HG03159 (cell line): ENCODE results near the gene ATP10A.
"Not testable (repeated sequence)": the region's sequence is repeated elsewhere in the genome, so short reads cannot be mapped to it uniquely, and the experiment has no call there.

ENCODE experiments used
- ATAC-seq: cut with Tn5 transposase; IDR thresholded peaks from one replicate; pipeline ENCODE4 v1.9.1; 2021; ENCODE audit warnings: mild to moderate bottlenecking, moderate library complexity; ENCODE audit not compliant: unreplicated experiment

The ATP10A gene

DNA sequence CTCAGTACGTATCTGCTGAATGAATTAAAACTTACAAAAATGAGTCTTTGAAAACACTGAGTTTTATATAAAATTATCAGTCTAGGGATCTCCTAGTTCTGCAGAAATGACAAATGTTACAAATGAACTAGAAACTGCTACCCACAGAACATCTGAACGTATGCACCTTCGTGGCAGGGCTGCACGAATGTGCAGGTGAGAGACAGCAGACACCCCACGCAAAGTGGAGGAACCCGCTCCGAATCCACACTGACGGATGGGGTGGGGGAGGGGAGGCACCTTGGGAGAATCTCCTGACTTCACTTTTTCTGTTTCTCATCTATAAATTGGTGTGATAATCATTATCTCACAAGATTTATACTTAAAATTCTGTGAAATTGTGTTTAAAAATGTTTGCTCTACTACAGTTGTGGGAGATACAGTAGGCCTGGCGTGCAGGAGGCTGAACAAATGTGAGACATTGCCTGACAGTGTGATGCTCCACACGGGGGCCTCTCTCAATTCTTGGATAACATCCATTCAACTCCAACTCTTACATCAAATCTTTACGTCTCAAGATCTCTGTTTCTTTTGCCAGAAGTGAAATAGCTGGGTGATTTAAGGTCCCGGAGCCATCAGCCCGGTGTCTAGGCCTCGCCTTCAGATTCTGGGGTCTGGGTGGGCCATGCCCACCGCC, 86.9 kb downstream of the ATP10A start:
- ATAC-seq: no peak

DNA sequence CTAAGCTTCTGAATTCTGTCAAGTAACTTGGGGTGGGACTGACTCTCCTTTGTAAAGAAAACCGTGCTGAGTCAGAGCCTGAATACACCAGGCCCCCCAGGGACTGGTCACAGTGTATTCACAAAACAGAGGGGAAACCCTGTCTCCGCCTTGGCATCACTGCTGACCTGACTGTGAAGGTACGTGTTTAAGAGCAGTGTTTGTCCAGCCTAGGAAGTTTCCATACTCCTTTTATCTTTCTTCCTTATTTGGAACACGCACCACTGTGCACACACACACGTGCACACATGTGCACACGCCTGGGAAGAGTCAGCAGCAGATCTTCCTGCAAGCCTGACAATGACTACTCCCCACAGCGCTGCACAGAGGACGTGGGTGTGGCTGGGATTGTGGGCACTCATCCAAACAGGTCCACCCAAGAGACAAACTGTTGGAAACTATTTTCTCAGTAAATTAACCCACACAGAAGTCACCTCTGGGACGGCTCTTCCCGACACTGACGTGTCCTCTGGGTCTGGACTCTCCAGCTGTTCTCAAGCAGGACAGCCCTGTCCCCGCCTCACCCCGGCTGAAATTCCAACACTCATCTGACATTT, 87.7 kb downstream of the ATP10A start:
- ATAC-seq: peak; percentile 70

DNA sequence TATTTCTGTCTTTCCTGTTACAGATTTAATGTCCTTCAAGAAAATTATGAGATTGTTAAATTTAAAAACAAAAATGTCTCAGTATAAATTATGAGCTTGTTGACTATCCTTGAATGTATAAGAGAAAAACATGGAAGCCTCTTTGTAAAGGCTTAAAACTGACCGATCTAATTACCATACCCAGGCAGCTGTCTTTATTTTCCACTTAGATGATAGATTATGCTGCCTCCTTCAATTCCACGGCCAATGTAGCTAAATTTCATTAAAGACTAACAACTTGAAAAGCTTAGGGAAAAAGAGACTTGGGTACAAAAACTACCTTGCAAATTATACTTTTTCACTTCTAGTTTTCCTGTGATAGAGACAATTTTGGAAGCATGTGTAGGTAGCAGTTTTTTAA, 88.3 kb downstream of the ATP10A start:
- no peak for ATAC-seq

DNA sequence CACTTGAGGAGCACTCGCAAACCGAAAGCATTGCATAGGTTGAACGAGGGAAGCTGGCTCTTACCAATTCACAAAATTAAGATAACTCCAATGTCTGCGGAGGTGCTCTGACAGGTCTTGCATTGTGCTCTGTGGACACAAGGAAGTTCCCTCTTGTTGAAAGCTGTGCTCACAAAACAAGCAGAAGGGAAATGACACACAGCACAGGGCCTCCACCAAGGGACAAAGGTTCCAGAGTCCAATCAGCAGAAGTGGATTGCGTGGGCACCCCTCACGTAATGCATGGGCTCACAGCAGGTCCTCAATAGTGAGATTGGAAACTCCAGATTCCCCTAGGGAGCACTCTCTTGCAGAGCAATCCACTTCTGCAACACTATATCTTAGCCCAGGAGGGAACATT, 89.9 kb downstream of the ATP10A start:
- no peak for ATAC-seq

DNA sequence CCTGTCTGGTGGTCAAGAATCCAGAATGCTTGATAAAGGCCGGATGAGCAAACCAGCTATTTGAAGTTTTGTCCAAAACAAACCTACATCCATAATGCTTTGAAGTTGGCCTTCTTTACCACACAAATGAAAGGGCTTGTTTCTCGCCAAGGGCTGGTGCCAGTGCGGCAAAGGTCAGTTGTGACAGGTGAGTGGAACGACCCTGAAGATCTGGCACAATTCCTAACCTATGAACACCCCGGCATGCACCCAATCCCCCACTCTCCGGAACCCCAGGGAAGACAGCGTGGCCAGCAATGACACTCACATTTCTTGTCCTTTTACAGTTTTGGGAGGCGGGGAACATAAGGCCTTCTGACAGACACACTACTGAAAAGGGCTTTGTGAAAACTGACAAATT, 90.6 kb downstream of the ATP10A start:
- no peak for ATAC-seq

DNA sequence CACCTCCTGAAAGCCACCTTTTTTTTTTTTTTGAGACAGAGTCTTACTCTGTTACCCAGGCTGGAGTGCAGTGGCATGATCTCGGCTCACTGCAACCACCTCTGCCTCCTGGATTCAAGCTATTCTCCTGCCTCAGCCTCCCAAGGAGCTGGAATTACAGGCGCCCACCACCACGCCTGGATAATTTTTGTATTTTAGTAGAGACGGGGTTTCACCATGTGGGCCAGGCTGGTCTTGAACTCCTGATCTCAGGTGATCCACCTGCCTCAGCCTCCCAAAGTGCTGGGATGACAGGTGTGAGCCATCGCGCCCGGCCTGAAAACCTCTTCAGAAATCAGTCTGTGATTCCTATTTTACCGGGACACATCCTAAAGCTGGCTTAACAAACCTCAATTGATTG, 91.4 kb downstream of the ATP10A start:
- ATAC-seq: not testable (repeated sequence)

DNA sequence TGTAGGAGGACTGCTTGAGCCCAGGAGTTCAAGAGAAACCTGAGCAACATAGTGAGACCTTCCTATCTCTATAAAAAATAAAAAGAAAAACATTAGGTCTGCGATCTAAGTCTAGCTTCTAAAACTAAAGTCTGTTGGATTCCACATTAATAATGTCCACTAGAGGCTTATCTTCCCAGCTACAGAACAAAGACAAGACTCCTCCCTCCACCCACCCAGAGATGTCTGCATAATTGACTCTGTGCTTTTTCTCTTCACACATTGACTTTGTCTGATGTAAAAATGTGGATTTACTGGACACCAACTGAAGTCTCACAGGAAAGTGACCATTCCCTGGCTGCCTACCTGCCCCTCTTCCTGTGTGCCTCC, 91.8 kb downstream of the ATP10A start:
- no peak for ATAC-seq

DNA sequence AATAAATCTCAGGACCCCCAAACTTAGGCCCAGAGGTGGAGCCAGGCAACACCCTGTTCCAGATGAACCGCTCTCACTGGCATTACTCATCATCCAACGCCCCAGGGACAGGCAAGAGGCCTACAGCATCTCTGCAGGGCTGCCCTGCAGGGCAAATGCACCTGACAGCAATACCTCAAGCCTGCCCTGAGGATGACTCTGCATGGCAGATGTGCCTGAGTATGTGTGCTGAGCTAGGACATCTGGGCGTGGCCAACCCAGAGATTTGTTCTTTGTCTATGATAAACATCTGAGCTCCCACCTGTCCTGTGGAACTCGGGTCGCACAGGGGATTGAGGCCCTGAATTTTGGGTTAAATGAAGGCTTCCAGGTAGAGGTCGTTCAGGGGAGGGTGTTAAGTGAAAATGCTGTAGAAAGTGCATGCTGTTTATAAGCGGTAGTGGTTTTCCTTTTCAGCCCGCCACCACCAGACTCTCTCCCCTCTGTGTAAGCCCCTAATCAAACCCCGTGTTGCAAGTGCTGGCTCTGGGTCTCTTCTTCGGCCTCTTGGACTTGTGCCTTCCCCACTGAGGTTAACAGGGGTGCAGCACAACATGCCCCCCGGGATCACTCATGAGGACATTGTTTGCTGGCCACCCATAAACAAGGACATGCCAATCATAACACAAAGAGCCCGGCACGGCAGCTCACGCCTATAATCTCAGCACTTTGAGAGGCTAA, 92.3 kb downstream of the ATP10A start:
- no peak for ATAC-seq

DNA sequence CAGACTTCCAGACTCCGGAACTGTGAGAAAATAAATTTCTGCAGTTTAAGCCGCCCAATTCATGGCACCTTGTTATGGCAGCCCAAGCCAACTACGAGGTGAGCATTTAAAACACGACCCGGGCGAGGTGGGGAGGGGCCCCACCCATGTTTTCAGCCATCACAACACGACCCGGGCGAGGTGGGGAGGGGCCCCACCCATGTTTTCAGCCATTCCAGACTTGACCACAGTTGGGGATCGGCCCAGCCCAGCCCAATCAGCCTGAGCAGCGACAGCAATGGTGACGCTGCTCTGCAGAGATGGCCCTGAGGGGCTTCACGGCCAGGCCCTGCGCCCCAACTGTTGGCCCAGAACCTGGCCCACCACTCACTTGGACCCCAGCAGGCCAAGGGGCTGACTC, 93.1 kb downstream of the ATP10A start:
- no peak for ATAC-seq

DNA sequence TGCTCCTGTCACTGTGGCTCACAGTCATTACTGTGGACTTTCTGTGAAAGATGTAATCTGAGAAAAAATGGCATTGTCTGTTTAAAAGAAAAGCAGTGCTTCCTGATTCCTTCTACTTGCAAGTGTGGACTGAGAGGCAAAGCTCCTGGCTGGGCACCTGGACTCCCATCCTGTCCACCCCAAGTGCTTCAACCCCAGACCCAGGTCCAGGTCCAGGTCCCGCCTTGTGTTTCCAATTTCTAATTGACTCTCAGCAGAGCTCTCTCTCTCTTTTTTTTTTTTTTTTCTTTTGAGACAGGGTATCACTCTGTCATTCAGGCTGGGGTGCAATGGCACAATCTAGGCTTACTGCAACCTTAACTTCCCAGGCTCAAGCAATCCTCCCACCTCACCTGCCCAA, 94.9 kb downstream of the ATP10A start:
- no peak for ATAC-seq

DNA sequence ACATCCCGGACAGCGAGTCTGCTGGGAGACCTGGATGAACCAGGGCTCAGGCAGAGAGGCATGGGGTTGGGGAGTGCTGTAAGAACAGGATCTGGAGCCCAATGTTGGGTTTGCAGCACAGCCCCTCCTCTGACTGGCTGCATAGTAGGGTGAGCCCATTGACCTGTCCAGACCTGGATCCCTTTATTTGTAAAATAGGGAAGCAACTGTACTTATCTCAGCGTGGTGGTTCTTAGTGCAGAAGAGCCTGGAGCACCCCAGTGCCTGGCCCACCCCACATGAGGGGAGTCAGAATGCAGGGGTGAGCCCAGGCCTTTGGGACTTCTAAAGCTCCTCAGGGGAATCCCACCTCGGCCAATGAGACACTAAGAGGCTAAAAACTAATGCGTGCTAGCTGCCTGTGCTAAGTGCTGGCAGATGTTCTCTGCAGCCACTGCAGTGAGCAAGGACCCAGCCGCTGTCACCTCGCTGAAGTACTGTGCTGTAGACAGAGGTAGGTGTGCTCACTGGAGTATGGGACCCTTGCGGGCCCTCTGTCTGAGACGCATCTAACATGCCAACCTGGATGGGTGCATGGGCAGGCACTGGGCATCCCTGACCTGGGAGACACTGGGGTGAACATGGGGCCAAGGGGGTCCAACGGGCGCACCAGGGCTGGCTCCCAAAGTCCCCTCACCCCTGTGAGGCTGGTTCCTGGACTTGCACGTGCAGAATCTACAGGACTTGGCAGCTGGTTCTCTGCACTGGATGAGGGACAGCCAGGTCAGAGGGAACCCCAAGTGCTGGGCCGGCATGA, 95.6 kb downstream of the ATP10A start:
- no peak for ATAC-seq

DNA sequence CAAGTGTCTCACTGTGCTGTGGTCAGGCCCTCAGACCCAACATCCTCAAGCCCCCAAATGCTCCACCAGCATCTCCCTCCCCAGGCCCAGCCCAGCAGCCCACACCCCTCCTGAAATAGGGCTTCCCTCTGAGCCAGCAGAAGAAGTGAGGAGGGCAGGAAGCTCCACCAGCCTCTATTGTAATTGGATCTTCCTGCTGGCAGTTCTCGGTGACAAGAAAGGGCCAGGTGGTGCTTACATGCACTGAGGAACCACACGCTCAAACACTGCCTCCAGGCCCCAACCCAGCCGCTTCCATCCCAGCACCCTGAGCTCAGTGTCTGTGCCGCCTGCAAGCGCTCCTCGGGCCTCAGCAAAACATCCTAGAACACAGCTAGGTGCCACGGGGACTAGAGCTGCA, 96.7 kb downstream of the ATP10A start:
- ATAC-seq: no peak

DNA sequence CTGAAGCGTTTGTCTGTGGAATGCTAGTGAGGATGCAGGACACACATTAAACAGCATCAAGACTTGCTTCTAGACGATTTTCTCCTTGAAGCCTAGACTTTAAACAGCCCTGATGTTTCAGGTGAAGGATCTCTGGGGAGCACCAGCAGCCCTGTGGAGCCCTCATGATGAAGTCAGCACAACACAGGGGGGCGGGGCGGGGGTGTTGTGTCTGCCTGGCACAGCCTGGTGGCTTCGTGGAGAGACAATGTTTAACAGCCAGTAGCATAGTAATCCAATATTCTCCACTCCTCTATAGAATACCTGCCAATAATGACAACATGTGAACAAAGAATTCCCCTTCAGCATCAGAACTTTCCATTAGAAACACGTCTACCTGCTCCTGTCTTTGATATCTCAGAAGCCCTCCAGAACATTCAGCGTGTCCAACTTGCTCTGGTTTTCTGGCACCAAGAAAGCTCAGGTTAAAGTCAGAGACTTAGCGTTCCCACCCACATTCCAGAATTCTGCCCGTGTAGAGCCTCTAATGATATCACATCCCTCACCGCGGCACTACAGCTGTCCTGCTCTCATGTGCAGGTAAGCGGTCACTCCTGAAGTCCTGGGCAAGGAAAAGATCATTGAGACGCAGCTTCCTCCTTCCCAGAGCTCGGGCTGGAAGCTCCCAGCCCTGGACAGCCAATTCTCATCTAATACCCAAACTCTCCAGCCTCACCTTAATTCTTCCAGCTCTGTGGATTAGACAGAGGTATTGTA, 98.0 kb downstream of the ATP10A start:
- no peak for ATAC-seq

DNA sequence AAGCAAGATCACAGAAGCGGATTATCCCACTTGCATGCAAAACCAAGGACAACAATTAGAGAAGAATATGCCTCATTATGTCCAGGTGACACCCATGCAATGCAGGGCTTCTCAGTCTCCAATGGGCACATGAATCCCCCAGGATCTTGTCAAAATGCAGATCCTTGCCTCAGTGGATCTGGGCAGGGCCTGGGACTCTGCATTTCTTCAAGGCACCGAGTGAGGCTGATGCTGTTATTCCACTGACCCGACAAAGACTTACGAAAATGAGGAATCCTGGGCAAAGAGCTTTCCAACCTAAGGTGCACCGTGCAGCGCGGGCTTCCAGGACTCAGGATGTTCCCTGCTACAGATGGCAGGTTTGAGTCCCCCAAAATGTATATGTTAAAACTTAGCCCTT, 99.2 kb downstream of the ATP10A start:
- no peak for ATAC-seq

DNA sequence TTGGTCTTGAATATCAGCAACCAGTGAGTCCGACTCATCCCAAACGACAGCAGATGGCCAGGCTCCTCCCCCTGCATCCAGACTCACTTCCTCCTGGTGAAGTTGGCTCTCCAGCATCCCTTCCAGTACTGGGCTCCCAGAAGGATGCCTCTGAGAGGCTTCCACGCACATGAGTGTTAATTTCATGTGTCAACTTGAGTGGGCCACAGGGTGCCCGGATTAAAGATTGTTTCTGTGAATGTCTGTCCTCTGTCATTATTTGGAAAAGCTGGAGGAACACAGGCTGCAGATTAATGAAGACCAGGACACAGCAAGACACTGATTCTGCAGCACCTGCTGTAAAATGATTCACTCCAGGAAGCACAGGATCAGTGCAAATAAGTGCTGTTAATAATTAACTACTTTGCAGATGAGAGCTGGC, 99.8 kb downstream of the ATP10A start:
- ATAC-seq: no peak

DNA sequence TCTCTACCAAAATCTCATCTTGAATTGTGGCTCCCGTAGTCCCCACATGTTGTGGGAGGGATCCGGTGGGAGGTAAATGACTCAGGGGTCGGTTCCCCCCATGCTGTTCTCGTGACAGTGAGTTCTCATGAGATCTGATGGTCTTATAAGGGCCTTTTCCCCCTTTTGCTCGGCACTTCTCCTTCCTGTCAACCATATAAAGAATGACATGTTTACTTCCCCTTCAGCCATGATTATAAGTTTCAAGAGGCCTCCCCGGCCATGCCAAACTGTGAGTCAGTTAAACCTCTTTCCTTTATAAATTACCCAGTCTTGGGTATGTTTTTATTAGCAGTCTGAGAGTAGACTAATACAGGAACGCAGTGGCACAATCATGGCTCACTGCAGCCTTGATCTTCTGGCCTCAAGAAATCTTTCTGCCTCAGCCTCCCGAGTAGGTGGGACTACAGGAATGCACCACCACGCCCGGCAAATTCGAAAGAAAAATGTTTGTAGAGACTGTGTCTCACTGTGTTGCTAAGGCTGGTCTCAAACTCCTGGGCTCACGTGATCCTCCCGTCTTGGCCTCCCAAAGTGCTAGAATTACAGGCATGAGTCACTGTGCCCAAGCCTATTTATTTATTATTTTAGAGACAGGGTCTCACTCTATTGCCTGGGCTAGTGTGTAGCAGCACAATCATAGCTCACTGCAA, 101.0 kb downstream of the ATP10A start:
- ATAC-seq: no peak

DNA sequence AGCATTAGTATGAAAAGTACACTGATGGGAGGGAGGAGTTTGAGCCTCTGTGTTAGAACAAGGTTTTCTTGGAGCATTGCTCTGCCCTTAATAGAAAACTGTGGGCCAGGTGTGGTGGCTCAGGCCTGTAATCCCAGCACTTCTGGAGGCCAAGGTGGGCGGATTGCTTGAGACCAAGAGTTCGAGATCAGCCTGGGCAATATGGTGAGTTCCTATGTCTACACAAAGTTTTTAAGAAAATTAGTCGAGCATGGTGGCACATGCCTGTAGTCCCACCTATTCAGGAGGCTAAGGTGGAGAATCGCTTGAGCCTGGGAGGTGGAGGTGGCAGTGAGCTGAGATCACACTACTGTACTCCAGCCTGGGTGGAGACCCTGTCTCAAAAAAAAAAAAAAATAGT, 103.7 kb downstream of the ATP10A start:
- no peak for ATAC-seq

DNA sequence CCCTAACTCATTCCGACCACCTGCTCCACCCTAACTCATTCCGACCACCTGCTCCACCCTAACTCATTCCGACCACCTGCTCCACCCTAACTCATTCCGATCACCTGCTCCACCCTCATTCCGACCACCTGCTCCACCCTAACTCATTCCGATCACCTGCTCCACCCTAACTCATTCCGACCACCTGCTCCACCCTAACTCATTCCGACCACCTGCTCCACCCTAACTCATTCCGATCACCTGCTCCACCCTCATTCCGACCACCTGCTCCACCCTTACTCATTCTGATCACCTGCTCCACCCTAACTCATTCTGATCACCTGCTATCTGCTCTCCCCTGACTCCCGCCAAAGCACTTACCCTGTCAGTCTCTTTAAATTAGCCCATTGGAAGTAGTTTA, 104.5 kb downstream of the ATP10A start:
- not testable (repeated sequence) for ATAC-seq

DNA sequence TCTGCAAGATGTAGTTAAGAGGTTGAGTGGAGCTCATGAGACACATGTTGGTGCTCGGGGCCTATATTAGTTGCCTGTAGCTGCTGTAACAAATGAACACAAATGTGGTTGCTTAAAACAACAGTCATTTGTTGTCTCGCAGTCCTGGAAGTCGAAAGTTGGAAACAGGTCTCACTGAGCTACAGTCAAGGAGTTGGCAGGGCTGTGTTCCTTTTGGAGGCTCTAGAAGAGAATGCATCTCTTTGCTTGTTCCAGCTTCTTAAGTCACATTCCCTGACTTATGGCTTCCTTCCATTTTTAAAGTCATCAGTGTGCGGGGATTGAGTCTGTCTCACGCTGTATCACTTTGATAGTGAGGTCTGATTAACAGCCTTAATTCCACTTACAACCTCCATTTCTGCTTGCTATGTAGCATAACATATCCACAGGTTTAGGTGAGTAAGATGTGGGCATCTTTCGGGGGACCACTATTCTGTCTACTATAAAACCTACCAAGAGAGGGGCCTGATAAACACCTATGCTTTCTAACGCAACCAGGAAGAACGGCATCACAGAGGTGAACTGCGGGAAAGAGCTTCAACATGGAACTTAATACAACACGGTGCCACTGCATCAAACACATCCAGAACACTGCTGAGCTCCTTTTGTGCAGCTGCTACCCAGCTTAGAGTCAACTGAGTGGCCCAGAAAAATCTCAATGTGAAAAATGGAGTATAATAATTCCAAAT, 119.4 kb downstream of the ATP10A start:
- ATAC-seq: no peak
